Islet of Langerhans (tissue), 1 donor: Measurements from ENCODE around the gene ALDH8A1.

Source experiments
- FAIRE-seq: peaks from one replicate; lab custom pipeline; 2011; peaks lifted over from hg19 to GRCh38; lab: Jason Lieb, UNC

ALDH8A1 gene

GRCh38 chr6:134870677-134871498, 79.0 kb downstream of the ALDH8A1 start:
- no peak for FAIRE-seq

- FAIRE-seq = no peak
Observed at GRCh38 chr6:134868812-134869211, 81.1 kb downstream of the ALDH8A1 start.
